ENCODE results near the gene DROSHA.

DROSHA gene

GRCh38 chr5:31511305-31511704 is 20.6 kb downstream of the DROSHA start:
- DNase-seq = no peak

- DNase-seq = no peak
Observed at GRCh38 chr5:31504529-31504928, 27.4 kb downstream of the DROSHA start.

GRCh38 chr5:31502506-31502905 is 29.4 kb downstream of the DROSHA start:
- no peak for DNase-seq

GRCh38 chr5:31500256-31500655 is 31.6 kb downstream of the DROSHA start:
- DNase-seq = no peak

- DNase-seq = no peak
Observed at GRCh38 chr5:31496891-31497290, 35.0 kb downstream of the DROSHA start.

- no peak for DNase-seq
Observed at GRCh38 chr5:31496301-31496700, 35.6 kb downstream of the DROSHA start.

GRCh38 chr5:31495336-31495735 is 36.6 kb downstream of the DROSHA start:
- DNase-seq = no peak

GRCh38 chr5:31492869-31493268 is 39.0 kb downstream of the DROSHA start:
- DNase-seq = no peak

- DNase-seq = no peak
Observed at GRCh38 chr5:31487506-31487905, 44.4 kb downstream of the DROSHA start.

GRCh38 chr5:31486441-31486840 is 45.5 kb downstream of the DROSHA start:
- DNase-seq = no peak

GRCh38 chr5:31485376-31486207 is 46.3 kb downstream of the DROSHA start:
- no peak for DNase-seq

GRCh38 chr5:31481531-31482165 is 50.2 kb downstream of the DROSHA start:
- peak; percentile 5 for DNase-seq

GRCh38 chr5:31479706-31480105 is 52.2 kb downstream of the DROSHA start:
- no peak for DNase-seq

- DNase-seq = peak; percentile 23
Observed at GRCh38 chr5:31478901-31479300, 53.0 kb downstream of the DROSHA start.

- peak; percentile 18 for DNase-seq
Observed at GRCh38 chr5:31477971-31478370, 53.9 kb downstream of the DROSHA start.

- no peak for DNase-seq
Observed at GRCh38 chr5:31477516-31477915, 54.4 kb downstream of the DROSHA start.

GRCh38 chr5:31476738-31477141 is 55.2 kb downstream of the DROSHA start:
- DNase-seq = no peak

GRCh38 chr5:31471916-31472315 is 60.0 kb downstream of the DROSHA start:
- peak; percentile 11 for DNase-seq

GRCh38 chr5:31471040-31471439 is 60.9 kb downstream of the DROSHA start:
- DNase-seq = no peak

GRCh38 chr5:31470608-31471007 is 61.3 kb downstream of the DROSHA start:
- DNase-seq = peak; percentile 72

- DNase-seq = peak; percentile 30
Observed at GRCh38 chr5:31469886-31470285, 62.0 kb downstream of the DROSHA start.

GRCh38 chr5:31469466-31469865 is 62.4 kb downstream of the DROSHA start:
- DNase-seq = no peak

GRCh38 chr5:31465291-31465690 is 66.6 kb downstream of the DROSHA start:
- no peak for DNase-seq

- no peak for DNase-seq
Observed at GRCh38 chr5:31464081-31464480, 67.8 kb downstream of the DROSHA start.

GRCh38 chr5:31463351-31463750 is 68.5 kb downstream of the DROSHA start:
- no peak for DNase-seq
